ACHN (cell line): ENCODE data around the gene AVL9.

Experiments used
- DNase-seq: peaks from one replicate; pipeline ENCODE4 v3.0.0-alpha.2; 2015
- in situ Hi-C: cut with HindIII; loops from 2 replicates; pipeline ENCODE4 v1.10.0; 2017; ENCODE audit warnings: low sequenced_read_pairs, low pct_ligation_motif_present, low pct_unique_long_range_greater_than_20kb

AVL9 gene

GRCh38 chr7:32524631-32525030 is 29.3 kb downstream of the AVL9 start:
- DNase-seq: no peak
- in situ Hi-C loops: no loop called here

- DNase-seq: no peak
- in situ Hi-C loops: no loop called here
Observed at GRCh38 chr7:32525839-32526238, 30.6 kb downstream of the AVL9 start.

- in situ Hi-C loops: no loop called here
- DNase-seq: no peak
Observed at GRCh38 chr7:32531402-32531801, 36.1 kb downstream of the AVL9 start.

DNA sequence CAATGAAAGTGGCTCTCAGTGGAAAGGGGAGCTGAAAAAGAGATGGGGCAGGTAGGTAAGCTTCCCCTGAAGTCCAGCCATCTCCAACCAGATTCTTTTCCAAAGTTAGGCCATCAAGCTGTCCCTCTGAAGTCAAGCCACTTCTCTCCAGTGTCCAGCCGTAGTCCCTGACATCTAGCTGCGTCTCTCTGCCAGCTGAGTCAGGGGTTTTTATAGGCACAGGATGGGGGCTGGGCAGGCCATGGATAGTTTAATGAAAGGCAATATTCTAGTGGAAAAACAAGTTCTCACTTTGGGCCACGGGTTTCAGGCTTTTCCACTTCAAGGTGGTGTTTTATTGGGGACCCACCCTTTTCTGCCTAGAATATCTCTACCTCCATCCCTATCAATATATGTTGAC is 36.8 kb downstream of the AVL9 start:
- no peak for DNase-seq
- in situ Hi-C loops: no loop called here

- in situ Hi-C loops: no loop called here
- peak; percentile 28 for DNase-seq
Observed at GRCh38 chr7:32532716-32533115, 37.4 kb downstream of the AVL9 start.

DNA sequence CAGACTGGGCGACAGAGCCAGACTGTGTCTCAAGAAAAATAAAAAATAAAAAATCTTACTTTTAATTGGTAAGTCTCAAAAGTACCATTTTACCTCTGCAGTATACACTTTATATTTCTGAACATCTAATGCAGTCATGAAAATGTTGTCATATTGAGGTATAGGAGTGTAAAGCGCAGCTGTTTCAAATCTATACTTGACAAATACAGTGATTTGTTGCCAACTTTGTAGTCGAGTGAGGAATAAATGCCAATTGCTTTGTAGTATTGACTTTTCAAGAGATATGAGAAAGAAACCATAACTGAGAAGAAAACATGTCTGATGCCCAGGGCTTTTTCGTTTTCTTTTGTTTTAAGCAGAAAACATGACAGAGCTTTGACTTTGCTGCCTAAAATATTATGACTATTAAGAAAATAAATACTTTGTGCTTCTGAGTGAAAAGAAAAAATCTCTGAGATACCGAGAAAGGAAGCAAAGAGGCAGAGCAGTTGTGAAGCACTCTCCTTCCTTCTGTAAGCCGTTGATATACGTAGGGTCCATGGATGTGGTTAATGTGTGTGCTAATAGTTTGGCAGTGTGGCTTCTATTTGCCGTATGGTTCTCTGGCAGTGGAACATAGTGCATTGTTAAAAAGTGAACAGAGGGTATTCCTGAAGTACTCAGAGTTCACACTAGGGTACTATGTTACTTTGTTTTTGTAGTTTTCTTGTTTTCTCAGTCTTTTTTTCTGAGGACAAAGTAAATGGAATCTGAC is 38.2 kb downstream of the AVL9 start:
- no peak for DNase-seq
- in situ Hi-C loops: no loop called here

DNA sequence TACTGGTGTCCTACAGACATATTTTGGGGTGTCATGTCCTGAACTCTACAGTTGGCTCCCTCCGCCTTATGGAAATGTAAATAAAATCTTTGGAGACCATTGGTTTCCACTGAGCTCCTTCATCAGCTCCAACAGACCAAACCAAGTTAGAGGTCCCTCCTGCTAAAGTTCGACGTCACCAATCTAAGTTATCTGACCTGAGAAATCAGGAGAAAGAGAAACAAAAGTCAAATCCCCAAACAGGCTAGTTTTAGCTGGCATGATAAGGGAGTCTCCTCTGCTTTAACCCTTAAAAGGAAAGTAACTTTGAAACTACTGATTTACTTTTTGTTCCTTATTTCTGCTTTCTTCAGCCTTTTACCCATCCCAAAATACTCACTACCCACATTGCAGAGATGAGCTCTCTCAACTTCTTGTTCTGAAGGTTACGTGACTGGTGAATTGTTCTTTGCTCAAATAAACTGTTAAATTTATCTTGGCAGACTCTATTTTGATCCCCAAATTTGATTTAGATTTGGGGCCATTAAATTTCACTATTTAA is 39.9 kb downstream of the AVL9 start:
- no peak for DNase-seq
- in situ Hi-C loops: no loop called here

DNA sequence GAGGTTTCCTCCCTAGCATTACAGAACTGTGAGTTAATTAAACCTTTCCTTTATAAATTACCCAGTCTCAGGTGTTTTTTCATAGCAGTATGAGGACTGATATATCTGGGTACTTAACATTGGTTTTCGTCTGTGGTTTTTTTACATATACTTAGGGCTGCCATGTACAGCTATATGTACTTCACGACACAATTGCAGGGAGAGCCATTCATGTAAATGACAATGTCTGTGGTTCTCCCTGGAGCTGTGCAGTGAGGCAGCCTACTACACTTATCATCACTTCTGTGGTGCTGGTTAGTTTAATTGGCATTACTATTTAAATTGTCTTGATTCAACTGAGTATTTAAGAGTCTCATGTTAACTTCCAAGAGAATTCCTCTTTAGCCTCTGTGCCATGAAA is 40.7 kb downstream of the AVL9 start:
- in situ Hi-C loops: no loop called here
- no peak for DNase-seq

- peak; percentile 98 for DNase-seq
- in situ Hi-C loops: no loop called here
Observed at GRCh38 chr7:32536585-32536984, 41.3 kb downstream of the AVL9 start.

DNA sequence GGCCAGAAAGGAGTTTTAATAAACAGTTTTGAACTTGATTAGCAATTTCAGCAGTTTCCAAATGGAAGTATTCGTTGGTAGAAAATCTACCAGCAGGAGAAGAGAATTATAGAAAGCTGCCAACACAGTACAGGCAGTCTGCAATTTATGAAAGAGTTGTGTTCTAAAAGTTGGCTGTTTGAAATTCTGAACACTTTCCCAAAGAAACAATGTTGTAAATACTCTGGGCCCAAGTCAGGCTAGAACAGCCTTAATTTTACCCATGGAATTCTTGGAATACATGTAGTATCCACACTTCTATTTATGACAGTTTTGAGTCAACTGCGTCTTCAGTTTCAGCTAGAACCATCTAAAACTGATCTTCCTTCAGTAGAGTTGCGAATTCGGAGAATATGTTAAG is 42.5 kb downstream of the AVL9 start:
- in situ Hi-C loops: no loop called here

DNA sequence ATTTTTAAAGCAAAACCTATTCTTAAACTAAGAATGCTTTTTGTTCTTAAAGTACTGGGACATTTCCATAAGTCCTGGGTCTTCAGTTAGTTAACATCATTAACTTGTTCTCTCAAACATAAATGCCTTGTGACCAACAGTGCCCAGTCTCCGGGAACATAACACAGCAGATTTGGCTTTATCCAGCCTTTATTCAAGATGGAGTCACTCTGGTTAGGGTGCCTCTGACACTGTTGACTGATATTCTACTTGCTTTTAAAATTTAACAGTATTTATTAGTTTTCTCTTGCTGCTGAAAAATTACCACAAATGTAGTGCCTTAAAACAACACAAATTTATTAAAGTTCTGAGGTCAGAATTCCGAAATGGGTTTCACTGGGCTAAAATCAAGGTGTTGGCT is 44.1 kb downstream of the AVL9 start:
- in situ Hi-C loops: no loop called here
- DNase-seq: no peak

More for the DNA sequence above, 42.5 kb downstream of the AVL9 start:
- no peak for DNase-seq

- in situ Hi-C loops: no loop called here
- no peak for DNase-seq
Observed at GRCh38 chr7:32539919-32540531, 44.7 kb downstream of the AVL9 start.

- in situ Hi-C loops: no loop called here
- no peak for DNase-seq
Observed at GRCh38 chr7:32542595-32542994, 47.3 kb downstream of the AVL9 start.

- in situ Hi-C loops: no loop called here
- DNase-seq: no peak
Observed at GRCh38 chr7:32559480-32559879, 64.2 kb downstream of the AVL9 start.

- in situ Hi-C loops: no loop called here
- DNase-seq: no peak
Observed at GRCh38 chr7:32560075-32560474, 64.8 kb downstream of the AVL9 start.

DNA sequence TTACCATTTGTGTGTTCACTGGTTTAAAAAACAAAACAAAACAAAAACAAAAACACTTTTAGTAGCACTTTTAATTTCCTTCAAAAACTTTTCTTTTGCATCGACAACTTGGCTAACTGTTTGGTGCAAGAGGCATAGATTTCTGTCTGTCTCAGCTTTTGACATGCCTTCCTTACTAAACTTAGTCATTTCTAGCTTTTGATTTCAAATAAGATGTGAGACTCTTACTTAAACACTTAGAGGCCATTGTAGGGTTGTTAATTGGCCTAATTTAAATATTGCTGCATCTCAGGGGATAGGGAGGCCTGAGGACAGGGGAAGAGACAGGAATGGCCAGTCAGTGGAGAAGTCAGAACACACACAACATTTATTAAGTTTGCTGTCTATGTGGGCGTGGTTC is 66.3 kb downstream of the AVL9 start:
- in situ Hi-C loops: no loop called here
- DNase-seq: no peak

DNA sequence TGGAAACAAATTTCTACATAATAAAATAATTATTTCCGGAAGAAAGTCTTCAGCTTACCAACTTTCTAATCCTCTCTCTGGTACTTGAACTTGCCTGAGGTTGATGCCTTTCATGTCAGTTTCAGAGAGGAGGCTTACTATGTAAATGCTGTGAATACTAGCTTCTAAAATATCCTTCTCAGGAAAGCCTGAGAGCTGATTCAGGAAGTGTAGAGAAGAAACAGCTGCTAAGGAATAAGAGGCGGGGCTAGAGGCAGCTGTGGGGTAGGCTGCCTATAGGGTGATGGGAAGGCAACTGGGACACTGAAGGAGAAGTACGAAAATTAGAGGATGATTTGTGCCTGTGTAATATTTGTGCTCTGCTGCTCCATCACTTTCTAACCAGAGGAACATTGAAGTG is 69.3 kb downstream of the AVL9 start:
- in situ Hi-C loops: no loop called here
- DNase-seq: no peak

DNA sequence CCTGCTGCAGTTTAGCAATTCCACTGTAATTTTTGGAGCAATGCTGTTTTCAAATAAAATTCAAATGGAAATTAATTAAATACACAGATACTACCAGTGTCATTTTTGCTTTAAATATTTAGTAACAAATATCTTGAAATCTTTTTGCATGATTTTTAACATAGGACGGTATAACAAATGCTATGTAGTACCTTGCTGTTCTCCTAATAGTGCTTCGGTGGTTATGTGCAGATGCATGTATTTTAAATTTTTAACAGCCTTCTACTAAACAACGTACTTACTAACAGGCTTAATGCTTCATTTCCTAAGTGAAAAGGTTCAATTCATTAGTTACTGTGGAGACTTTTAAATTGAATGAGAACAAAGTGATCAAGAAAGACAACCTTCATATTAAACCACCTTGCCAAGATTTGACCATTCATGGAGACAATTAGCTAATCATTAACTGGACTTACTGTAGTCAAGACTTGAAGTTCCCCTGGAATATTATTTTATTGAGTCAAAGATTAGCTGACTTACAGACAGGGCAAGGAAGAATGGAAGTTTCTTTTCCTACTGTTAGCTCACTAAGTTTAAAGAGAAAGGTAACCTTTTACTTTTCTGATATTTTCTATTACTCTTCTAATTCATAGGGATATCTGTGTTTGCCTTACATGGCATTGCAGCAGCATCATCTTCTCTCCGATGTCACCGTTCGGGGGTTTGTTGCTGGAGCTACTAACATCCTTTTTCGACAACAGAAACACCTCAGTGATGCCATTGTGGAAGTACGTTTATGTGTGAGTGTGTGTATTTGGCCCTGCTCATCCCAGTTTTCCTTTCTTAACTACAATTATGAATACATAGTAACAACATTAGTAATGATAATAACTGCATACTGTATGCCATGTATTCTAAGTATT is 74.3 kb downstream of the AVL9 start:
- peak; percentile 93 for DNase-seq
- in situ Hi-C loops: no loop called here

DNA sequence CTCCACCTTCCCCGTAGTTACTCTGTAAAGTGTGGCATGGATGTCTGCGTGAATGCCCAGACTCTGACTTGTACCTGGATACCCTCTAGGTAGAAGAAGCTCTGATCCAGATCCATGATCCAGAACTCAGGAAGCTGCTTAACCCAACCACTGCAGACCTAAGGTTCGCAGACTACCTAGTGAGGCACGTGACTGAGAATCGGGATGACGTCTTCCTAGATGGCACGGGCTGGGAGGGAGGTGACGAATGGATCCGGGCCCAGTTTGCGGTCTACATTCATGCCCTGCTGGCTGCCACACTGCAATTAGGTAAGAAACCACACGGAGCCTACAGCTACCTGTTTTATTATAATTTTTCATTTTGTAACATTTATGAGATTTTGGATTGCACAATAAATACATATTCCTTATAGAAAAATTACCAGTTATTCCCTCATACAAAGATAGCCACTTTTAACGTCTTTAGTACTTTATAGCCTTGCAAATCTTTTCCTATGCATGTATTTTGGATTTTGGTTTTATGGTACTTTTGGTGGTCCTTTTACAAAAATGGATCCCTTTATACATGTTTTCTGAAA is 77.9 kb downstream of the AVL9 start:
- in situ Hi-C loops: no loop called here
- DNase-seq: no peak
